ENCODE measurements around the gene ADD1. TPM values are rescaled to one million over a fixed set of nuclear protein-coding genes. Genes with fewer than 3 reads are reported as not detected.

ADD1 gene
- total and polyA plus RNA-seq, 2 of the 13 experiments (the other 11 are each of a cell fraction or from before 2014, with no cell fraction given) = 73.9 to 122 TPM

DNA sequence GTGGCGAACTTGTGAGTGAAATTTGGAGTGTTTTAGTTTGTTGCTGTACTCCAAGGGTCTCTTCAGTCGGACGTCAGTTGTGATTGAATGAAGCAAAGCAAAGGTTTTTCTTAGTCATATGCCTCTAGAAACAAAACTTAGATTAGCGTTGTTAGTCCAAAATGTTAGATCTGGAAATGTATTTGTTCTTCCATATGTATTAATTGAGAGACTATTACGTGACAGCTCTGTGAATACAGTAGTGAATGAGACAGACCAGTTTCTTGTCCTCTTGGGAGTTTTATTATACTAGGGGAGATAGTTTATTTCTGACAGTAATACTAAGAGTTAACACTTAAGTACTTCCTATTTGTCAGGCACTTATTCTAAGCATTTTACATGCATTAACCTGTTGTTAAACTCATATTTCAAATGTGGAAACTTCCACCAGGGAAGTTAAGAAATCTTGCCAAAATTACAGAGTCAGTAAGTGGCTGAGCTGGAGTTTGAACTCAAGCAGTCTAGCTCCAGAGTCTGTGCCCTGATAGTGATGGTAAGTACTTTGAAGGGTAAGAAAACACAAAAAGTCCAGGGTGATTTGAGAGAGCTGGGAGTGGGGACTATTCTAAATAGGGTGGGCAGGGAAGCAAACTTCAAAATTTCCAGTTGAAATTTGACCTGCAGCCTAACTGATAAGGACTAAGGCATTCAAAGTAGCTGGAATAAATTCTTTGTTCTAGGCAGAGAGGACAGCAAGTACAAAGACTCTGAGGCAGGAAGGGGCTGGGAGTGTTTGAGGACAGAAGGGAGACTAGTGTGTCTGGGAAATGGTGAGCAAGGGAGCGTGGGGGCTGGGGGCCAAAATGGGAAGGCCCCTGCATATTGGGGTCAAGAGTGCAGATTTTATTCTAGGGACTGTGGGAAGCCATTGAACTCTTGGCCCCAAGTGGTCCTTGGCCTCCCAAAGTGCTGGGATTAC, 17.0 kb downstream of the ADD1 start (continued):
- TF ChIP-seq PRMT3 (CRISPR knock-in tag; IDR thresholded peaks at IDR 0.05; ENCODE audit: borderline replicate concordance, low read depth) (no peak), FOSL1 (CRISPR knock-in tag; IDR thresholded peaks at IDR 0.05; ENCODE audit: borderline replicate concordance) (no peak), THYN1 (CRISPR knock-in tag; IDR thresholded peaks at IDR 0.05; ENCODE audit: borderline replicate concordance, low read depth) (no peak), ZNF607 (CRISPR knock-in tag; IDR thresholded peaks at IDR 0.05; ENCODE audit: borderline replicate concordance) (no peak), ZNF766 (CRISPR knock-in tag; IDR thresholded peaks at IDR 0.05; ENCODE audit: borderline replicate concordance) (no peak), ZBTB3 (CRISPR knock-in tag; IDR thresholded peaks at IDR 0.05; ENCODE audit: borderline replicate concordance, low read depth) (no peak), XBP1 (CRISPR knock-in tag; IDR thresholded peaks at IDR 0.05) (no peak), TEAD3 (CRISPR knock-in tag; optimal IDR thresholded peaks at IDR 0.05; ENCODE audit: borderline replicate concordance) (peak; percentile 75), NR2F1 (CRISPR knock-in tag; IDR thresholded peaks at IDR 0.05) (peak in 1 of 2 experiments; percentile 65; a peak in 2 of 4 replicates), HOXA3 (CRISPR knock-in tag; IDR thresholded peaks at IDR 0.05) (peak; percentile 77)
- TF ChIP-seq, protein P1, sequence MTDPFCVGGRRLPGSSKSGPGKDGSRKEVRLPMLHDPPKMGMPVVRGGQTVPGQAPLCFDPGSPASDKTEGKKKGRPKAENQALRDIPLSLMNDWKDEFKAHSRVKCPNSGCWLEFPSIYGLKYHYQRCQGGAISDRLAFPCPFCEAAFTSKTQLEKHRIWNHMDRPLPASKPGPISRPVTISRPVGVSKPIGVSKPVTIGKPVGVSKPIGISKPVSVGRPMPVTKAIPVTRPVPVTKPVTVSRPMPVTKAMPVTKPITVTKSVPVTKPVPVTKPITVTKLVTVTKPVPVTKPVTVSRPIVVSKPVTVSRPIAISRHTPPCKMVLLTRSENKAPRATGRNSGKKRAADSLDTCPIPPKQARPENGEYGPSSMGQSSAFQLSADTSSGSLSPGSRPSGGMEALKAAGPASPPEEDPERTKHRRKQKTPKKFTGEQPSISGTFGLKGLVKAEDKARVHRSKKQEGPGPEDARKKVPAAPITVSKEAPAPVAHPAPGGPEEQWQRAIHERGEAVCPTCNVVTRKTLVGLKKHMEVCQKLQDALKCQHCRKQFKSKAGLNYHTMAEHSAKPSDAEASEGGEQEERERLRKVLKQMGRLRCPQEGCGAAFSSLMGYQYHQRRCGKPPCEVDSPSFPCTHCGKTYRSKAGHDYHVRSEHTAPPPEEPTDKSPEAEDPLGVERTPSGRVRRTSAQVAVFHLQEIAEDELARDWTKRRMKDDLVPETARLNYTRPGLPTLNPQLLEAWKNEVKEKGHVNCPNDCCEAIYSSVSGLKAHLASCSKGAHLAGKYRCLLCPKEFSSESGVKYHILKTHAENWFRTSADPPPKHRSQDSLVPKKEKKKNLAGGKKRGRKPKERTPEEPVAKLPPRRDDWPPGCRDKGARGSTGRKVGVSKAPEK (CRISPR knock-in tag; IDR thresholded peaks at IDR 0.05; ENCODE audit: borderline replicate concordance) = no peak
- TF ChIP-seq, protein P2, sequence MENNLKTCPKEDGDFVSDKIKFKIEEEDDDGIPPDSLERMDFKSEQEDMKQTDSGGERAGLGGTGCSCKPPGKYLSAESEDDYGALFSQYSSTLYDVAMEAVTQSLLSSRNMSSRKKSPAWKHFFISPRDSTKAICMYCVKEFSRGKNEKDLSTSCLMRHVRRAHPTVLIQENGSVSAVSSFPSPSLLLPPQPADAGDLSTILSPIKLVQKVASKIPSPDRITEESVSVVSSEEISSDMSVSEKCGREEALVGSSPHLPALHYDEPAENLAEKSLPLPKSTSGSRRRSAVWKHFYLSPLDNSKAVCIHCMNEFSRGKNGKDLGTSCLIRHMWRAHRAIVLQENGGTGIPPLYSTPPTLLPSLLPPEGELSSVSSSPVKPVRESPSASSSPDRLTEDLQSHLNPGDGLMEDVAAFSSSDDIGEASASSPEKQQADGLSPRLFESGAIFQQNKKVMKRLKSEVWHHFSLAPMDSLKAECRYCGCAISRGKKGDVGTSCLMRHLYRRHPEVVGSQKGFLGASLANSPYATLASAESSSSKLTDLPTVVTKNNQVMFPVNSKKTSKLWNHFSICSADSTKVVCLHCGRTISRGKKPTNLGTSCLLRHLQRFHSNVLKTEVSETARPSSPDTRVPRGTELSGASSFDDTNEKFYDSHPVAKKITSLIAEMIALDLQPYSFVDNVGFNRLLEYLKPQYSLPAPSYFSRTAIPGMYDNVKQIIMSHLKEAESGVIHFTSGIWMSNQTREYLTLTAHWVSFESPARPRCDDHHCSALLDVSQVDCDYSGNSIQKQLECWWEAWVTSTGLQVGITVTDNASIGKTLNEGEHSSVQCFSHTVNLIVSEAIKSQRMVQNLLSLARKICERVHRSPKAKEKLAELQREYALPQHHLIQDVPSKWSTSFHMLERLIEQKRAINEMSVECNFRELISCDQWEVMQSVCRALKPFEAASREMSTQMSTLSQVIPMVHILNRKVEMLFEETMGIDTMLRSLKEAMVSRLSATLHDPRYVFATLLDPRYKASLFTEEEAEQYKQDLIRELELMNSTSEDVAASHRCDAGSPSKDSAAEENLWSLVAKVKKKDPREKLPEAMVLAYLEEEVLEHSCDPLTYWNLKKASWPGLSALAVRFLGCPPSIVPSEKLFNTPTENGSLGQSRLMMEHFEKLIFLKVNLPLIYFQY (CRISPR knock-in tag; IDR thresholded peaks at IDR 0.05; ENCODE audit: borderline replicate concordance) = no peak
- TF ChIP-seq, protein P3, sequence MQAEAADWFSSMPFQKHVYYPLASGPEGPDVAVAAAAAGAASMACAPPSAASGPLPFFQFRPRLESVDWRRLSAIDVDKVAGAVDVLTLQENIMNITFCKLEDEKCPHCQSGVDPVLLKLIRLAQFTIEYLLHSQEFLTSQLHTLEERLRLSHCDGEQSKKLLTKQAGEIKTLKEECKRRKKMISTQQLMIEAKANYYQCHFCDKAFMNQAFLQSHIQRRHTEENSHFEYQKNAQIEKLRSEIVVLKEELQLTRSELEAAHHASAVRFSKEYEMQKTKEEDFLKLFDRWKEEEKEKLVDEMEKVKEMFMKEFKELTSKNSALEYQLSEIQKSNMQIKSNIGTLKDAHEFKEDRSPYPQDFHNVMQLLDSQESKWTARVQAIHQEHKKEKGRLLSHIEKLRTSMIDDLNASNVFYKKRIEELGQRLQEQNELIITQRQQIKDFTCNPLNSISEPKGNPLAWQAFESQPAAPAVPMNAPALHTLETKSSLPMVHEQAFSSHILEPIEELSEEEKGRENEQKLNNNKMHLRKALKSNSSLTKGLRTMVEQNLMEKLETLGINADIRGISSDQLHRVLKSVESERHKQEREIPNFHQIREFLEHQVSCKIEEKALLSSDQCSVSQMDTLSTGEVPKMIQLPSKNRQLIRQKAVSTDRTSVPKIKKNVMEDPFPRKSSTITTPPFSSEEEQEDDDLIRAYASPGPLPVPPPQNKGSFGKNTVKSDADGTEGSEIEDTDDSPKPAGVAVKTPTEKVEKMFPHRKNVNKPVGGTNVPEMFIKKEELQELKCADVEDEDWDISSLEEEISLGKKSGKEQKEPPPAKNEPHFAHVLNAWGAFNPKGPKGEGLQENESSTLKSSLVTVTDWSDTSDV (CRISPR knock-in tag; IDR thresholded peaks at IDR 0.05) = no peak
- TF ChIP-seq, protein P4, sequence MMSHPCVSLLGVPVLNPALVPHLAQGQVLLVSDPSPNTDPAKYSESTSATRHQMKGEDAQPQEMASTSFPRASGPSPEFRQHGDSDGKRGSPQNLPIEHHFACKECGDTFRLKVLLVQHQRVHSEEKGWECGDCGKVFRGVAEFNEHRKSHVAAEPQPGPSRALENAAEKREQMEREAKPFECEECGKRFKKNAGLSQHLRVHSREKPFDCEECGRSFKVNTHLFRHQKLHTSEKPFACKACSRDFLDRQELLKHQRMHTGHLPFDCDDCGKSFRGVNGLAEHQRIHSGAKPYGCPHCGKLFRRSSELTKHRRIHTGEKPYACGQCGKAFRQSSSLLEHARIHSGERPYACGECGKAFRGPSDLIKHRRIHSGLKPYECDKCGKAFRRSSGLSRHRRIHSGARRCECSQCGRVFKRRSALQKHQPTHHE (CRISPR knock-in tag; IDR thresholded peaks at IDR 0.05; ENCODE audit: borderline replicate concordance) = no peak
